Measurements from ENCODE around the gene SGCD. TPM values are rescaled to one million over a fixed set of nuclear protein-coding genes. Genes with fewer than 3 reads are reported as not detected.
"Not testable (repeated sequence)": the region's sequence is repeated elsewhere in the genome, so short reads cannot be mapped to it uniquely, and the experiment has no call there.

Gene SGCD
- total RNA-seq, 1 donor, result 13.8 TPM

GRCh38 chr5:156641686-156642085, 314.7 kb downstream of the SGCD start:
- H3K4me3 ChIP-seq (ENCODE audit: low read depth, low read length), result no peak overlapping the region
- TF ChIP-seq CTCF (IDR thresholded peaks at IDR 0.05; ENCODE audit: insufficient read depth, low read depth, low read length), result no peak
- no peak for DNase-seq (ENCODE audit: low read depth)

GRCh38 chr5:156647034-156647451, 320.1 kb downstream of the SGCD start:
- no peak for DNase-seq (ENCODE audit: low read depth)
- no peak overlapping the region for H3K4me3 ChIP-seq (ENCODE audit: low read depth, low read length)
- no peak for TF ChIP-seq CTCF (IDR thresholded peaks at IDR 0.05; ENCODE audit: insufficient read depth, low read depth, low read length)

GRCh38 chr5:156654444-156654843, 327.5 kb downstream of the SGCD start:
- DNase-seq (ENCODE audit: low read depth), result no peak
- no peak for TF ChIP-seq CTCF (IDR thresholded peaks at IDR 0.05; ENCODE audit: insufficient read depth, low read depth, low read length)
- H3K4me3 ChIP-seq (ENCODE audit: low read depth, low read length), result no peak overlapping the region

- H3K4me3 ChIP-seq (ENCODE audit: low read depth, low read length), result no peak overlapping the region
- TF ChIP-seq CTCF (IDR thresholded peaks at IDR 0.05; ENCODE audit: insufficient read depth, low read depth, low read length), result no peak
- no peak for DNase-seq (ENCODE audit: low read depth)
Observed at GRCh38 chr5:156655732-156656131, 328.8 kb downstream of the SGCD start.

GRCh38 chr5:156664832-156665231, 337.9 kb downstream of the SGCD start:
- H3K4me3 ChIP-seq (ENCODE audit: low read depth, low read length); DNase-seq (ENCODE audit: low read depth): not testable (repeated sequence)

GRCh38 chr5:156666686-156667085, 339.7 kb downstream of the SGCD start:
- not testable (repeated sequence) for DNase-seq (ENCODE audit: low read depth); H3K4me3 ChIP-seq (ENCODE audit: low read depth, low read length)

- TF ChIP-seq CTCF (IDR thresholded peaks at IDR 0.05; ENCODE audit: insufficient read depth, low read depth, low read length), result no peak
- H3K4me3 ChIP-seq (ENCODE audit: low read depth, low read length), result no peak overlapping the region
- DNase-seq (ENCODE audit: low read depth), result no peak
Observed at GRCh38 chr5:156667616-156668015, 340.7 kb downstream of the SGCD start.

GRCh38 chr5:156669416-156669815, 342.5 kb downstream of the SGCD start:
- DNase-seq (ENCODE audit: low read depth), result no peak
- no peak for TF ChIP-seq CTCF (IDR thresholded peaks at IDR 0.05; ENCODE audit: insufficient read depth, low read depth, low read length)

More at GRCh38 chr5:156669416-156669815, 342.5 kb downstream of the SGCD start:
- no peak overlapping the region for H3K4me3 ChIP-seq (ENCODE audit: low read depth, low read length)

Data from fibroblast of villous mesenchyme (primary cell).